ENCODE measurements around the gene ARHGAP19.
A peak's percentile ranks its signal among the peaks of the same experiment; 100 is the strongest.
"Not testable (repeated sequence)": the region's sequence is repeated elsewhere in the genome, so short reads cannot be mapped to it uniquely, and the experiment has no call there.

ARHGAP19 gene

GRCh38 chr10:97279121-97279815 is 13.2 kb downstream of the ARHGAP19 start:
- DNase-seq (ENCODE audit: low read depth), result no peak

GRCh38 chr10:97278491-97278989 is 13.9 kb downstream of the ARHGAP19 start:
- peak; percentile 74 for DNase-seq (ENCODE audit: low read depth)

GRCh38 chr10:97277551-97277950 is 14.9 kb downstream of the ARHGAP19 start:
- no peak for DNase-seq (ENCODE audit: low read depth)

GRCh38 chr10:97274828-97275227 is 17.6 kb downstream of the ARHGAP19 start:
- DNase-seq (ENCODE audit: low read depth), result no peak

GRCh38 chr10:97273700-97274099 is 18.7 kb downstream of the ARHGAP19 start:
- DNase-seq (ENCODE audit: low read depth), result no peak

- DNase-seq (ENCODE audit: low read depth), result no peak
Measured at GRCh38 chr10:97270523-97271154, 21.8 kb downstream of the ARHGAP19 start.

- DNase-seq (ENCODE audit: low read depth), result no peak
Measured at GRCh38 chr10:97267671-97268070, 24.8 kb downstream of the ARHGAP19 start.

- not testable (repeated sequence) for DNase-seq (ENCODE audit: low read depth)
Measured at GRCh38 chr10:97265095-97265494, 27.3 kb downstream of the ARHGAP19 start.

GRCh38 chr10:97263971-97264370 is 28.5 kb downstream of the ARHGAP19 start:
- no peak for DNase-seq (ENCODE audit: low read depth)

GRCh38 chr10:97261656-97262055 is 30.8 kb downstream of the ARHGAP19 start:
- DNase-seq (ENCODE audit: low read depth), result no peak

GRCh38 chr10:97261183-97261582 is 31.3 kb downstream of the ARHGAP19 start:
- no peak for DNase-seq (ENCODE audit: low read depth)

GRCh38 chr10:97259119-97259518 is 33.3 kb downstream of the ARHGAP19 start:
- DNase-seq (ENCODE audit: low read depth), result no peak

- no peak for DNase-seq (ENCODE audit: low read depth)
Measured at GRCh38 chr10:97256356-97256755, 36.1 kb downstream of the ARHGAP19 start.

GRCh38 chr10:97255512-97256293 is 36.7 kb downstream of the ARHGAP19 start:
- no peak for DNase-seq (ENCODE audit: low read depth)

- no peak for DNase-seq (ENCODE audit: low read depth)
Measured at GRCh38 chr10:97254694-97255093, 37.7 kb downstream of the ARHGAP19 start.

GRCh38 chr10:97250952-97251351 is 41.5 kb downstream of the ARHGAP19 start:
- no peak for DNase-seq (ENCODE audit: low read depth)

GRCh38 chr10:97243836-97244235 is 48.6 kb downstream of the ARHGAP19 start:
- no peak for DNase-seq (ENCODE audit: low read depth)

GRCh38 chr10:97238855-97239254 is 53.6 kb downstream of the ARHGAP19 start:
- no peak for DNase-seq (ENCODE audit: low read depth)

- DNase-seq (ENCODE audit: low read depth), result no peak
Measured at GRCh38 chr10:97235353-97235752, 57.1 kb downstream of the ARHGAP19 start.

GRCh38 chr10:97234400-97234799 is 58.0 kb downstream of the ARHGAP19 start:
- DNase-seq (ENCODE audit: low read depth), result no peak

- DNase-seq (ENCODE audit: low read depth), result peak; percentile 22
Measured at GRCh38 chr10:97230146-97230545, 62.3 kb downstream of the ARHGAP19 start.

- DNase-seq (ENCODE audit: low read depth), result no peak
Measured at GRCh38 chr10:97229322-97230015, 63.0 kb downstream of the ARHGAP19 start.

Data from HS-5 (cell line).